ENCODE measurements around the gene KRTAP10-5. TPM values are rescaled to one million over a fixed set of nuclear protein-coding genes. Genes with fewer than 3 reads are reported as not detected.

The KRTAP10-5 gene
- polyA plus RNA-seq, 1 donor (not counting 4 experiments of a cell fraction or from before 2014, with no cell fraction given), result not detected

GRCh38 chr21:44615466-44615865, 35.1 kb upstream of the KRTAP10-5 start:
- Histone ChIP-seq H3K27ac (ENCODE audit: control insufficient read depth, insufficient read depth, low read length) (no peak overlapping the region), H3K9ac (ENCODE audit: control insufficient read depth, extremely low read depth, insufficient read depth, low read length) (no peak overlapping the region), H3K4me3 (ENCODE audit: control insufficient read depth in 2 of 3, extremely low read depth in 1 of 3, insufficient read depth in 2 of 3, low read depth in 1 of 3, low read length in 3 of 3) (no peak overlapping the region), H3K27me3 (ENCODE audit: control insufficient read depth, extremely low read depth, insufficient read depth, low read length) (peaks cover 19% of the 10 kb centered on the region), H3K79me2 (ENCODE audit: control insufficient read depth, insufficient read depth, low read length) (no peaks in the 10 kb centered on the region), H3K4me1 (ENCODE audit: control insufficient read depth, extremely low read depth, insufficient read depth, low read length) (peaks cover 7% of the 10 kb centered on the region), H3K4me2 (ENCODE audit: control insufficient read depth, extremely low read depth, insufficient read depth, low read depth, low read length) (no peak overlapping the region), H3K9me1 (ENCODE audit: control insufficient read depth, extremely low read depth, insufficient read depth, low read length) (no peaks in the 10 kb centered on the region), H4K20me1 (ENCODE audit: control insufficient read depth, extremely low read depth, insufficient read depth, low read length) (no peaks in the 10 kb centered on the region), H3K36me3 (ENCODE audit: control insufficient read depth in 2 of 2, extremely low read depth in 1 of 2, insufficient read depth in 2 of 2, low read length in 2 of 2) (no peaks in the 10 kb centered on the region), H2AFZ (ENCODE audit: control insufficient read depth, low read length) (no peak overlapping the region), H3K9me3 (ENCODE audit: control insufficient read depth, low read depth, low read length) (peaks cover 9% of the 10 kb centered on the region)
- no peak for FAIRE-seq
- dilution Hi-C loops (cut with MboI; ENCODE audit: extremely low pct_ligation_motif_present, low sequenced_read_pairs), result no loop called here
- no peak for DNase-seq (ENCODE audit: low read depth, low spot score)
- no peak for TF ChIP-seq CTCF (optimal IDR thresholded peaks at IDR 0.05 in 1 of 3, IDR thresholded peaks at IDR 0.05 in 1 of 3, conservative IDR thresholded peaks at IDR 0.05 in 1 of 3; ENCODE audit: extremely low read depth in 1 of 3, insufficient read depth in 2 of 3, low read length in 3 of 3)
- TF ChIP-seq EZH2 (IDR thresholded peaks at IDR 0.05; ENCODE audit: low read length), result no peak

GRCh38 chr21:44614961-44615391, 34.6 kb upstream of the KRTAP10-5 start:
- H3K9ac ChIP-seq (ENCODE audit: control insufficient read depth, extremely low read depth, insufficient read depth, low read length), result no peak overlapping the region
- peaks cover 7% of the 10 kb centered on the region for H3K4me1 ChIP-seq (ENCODE audit: control insufficient read depth, extremely low read depth, insufficient read depth, low read length)
- no peaks in the 10 kb centered on the region for H3K9me1 ChIP-seq (ENCODE audit: control insufficient read depth, extremely low read depth, insufficient read depth, low read length)
- H4K20me1 ChIP-seq (ENCODE audit: control insufficient read depth, extremely low read depth, insufficient read depth, low read length), result no peaks in the 10 kb centered on the region
- dilution Hi-C loops (cut with MboI; ENCODE audit: extremely low pct_ligation_motif_present, low sequenced_read_pairs), result no loop called here
- H3K4me2 ChIP-seq (ENCODE audit: control insufficient read depth, extremely low read depth, insufficient read depth, low read depth, low read length), result no peak overlapping the region
- FAIRE-seq, result no peak
- no peak for DNase-seq (ENCODE audit: low read depth, low spot score)
- H3K9me3 ChIP-seq (ENCODE audit: control insufficient read depth, low read depth, low read length), result peaks cover 9% of the 10 kb centered on the region
- TF ChIP-seq CTCF (optimal IDR thresholded peaks at IDR 0.05 in 1 of 3, IDR thresholded peaks at IDR 0.05 in 1 of 3, conservative IDR thresholded peaks at IDR 0.05 in 1 of 3; ENCODE audit: extremely low read depth in 1 of 3, insufficient read depth in 2 of 3, low read length in 3 of 3) (no peak), EZH2 (IDR thresholded peaks at IDR 0.05; ENCODE audit: low read length) (no peak)
- H3K27me3 ChIP-seq (ENCODE audit: control insufficient read depth, extremely low read depth, insufficient read depth, low read length), result peaks cover 19% of the 10 kb centered on the region
- no peaks in the 10 kb centered on the region for H3K79me2 ChIP-seq (ENCODE audit: control insufficient read depth, insufficient read depth, low read length)
- no peak overlapping the region for H2AFZ ChIP-seq (ENCODE audit: control insufficient read depth, low read length)
- H3K36me3 ChIP-seq (ENCODE audit: control insufficient read depth in 2 of 2, extremely low read depth in 1 of 2, insufficient read depth in 2 of 2, low read length in 2 of 2), result no peaks in the 10 kb centered on the region
- no peak overlapping the region for H3K27ac ChIP-seq (ENCODE audit: control insufficient read depth, insufficient read depth, low read length)
- no peak overlapping the region for H3K4me3 ChIP-seq (ENCODE audit: control insufficient read depth in 2 of 3, extremely low read depth in 1 of 3, insufficient read depth in 2 of 3, low read depth in 1 of 3, low read length in 3 of 3)
